Measurements from ENCODE around the gene TM7SF2.

DNA sequence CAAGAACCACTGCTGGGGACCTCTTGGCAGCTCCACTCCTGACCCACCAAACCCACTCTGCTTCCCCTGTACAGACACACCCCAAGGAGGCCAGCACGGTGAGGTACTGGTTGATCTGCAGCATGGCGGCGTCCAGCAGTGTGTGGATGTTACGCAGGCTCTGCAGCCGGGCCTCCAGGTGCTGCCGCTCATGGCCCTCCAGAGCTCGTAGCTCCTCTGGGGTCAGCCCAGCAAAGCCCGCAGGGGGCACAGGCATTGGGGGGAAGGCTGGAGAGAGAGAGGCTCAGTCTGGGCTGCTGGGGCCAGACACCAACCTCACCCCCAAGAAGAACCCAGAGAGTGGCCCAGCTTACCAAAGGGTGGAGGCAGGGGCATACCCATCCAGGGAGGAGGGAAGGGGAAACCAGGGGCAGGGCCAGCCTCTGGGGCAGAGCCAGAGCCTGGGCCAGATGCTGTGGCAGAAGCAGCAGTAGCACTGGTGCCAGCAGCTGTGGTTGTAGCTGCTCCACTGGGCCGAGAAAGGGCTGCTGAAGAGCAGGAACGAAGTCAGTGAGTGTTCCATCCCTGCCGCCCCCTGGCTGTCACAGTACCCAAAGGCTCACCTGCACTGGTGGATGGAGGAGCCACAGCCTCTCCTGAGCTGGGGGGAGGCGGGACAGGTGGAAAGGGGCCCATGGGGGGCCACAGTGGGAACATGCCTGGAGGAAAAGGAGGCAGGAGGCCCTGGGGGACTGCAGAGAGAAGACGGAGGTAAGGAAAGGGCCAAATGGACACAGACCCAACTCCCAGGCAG is 18.2 kb downstream of the TM7SF2 start:
- TF ChIP-seq EZH2 (IDR thresholded peaks at IDR 0.05; ENCODE audit: borderline replicate concordance, low read length) (no peak), CTCF (IDR thresholded peaks at IDR 0.05; ENCODE audit: low read length) (peak; percentile 36)

Data from OCI-LY1 (cell line).